B cell (primary cell): Measurements from ENCODE around the gene LEPR. TPM values are rescaled to one million over a fixed set of nuclear protein-coding genes. Genes with fewer than 3 reads are reported as not detected.

Experiments used
- ATAC-seq: fragments of 200-7000 bp; cut with Tn5 transposase; one replicate; pipeline ENCODE4 v1.10.0; 2021; ENCODE audit warnings: low read depth, mild to moderate bottlenecking, moderate number of reproducible peaks, moderate library complexity
- CTCF ChIA-PET: fragments of 350-600 bp; sonication (Branson Sonifier 250); formaldehyde crosslinking; loops from one replicate; lab custom pipeline; 2021; ENCODE audit warnings: antibody characterized with exemption, inconsistent platforms; lab: Charles Lee
- POLR2A ChIA-PET: fragments of 350-600 bp; sonication (Branson Sonifier 250); formaldehyde crosslinking; loops from one replicate; lab custom pipeline; 2021; ENCODE audit warnings: antibody characterized with exemption; lab: Charles Lee
- DNase-seq: peaks from one replicate; pipeline ENCODE4 v3.0.0; 2013
- H2AFZ ChIP-seq: 2 replicates; pipeline ENCODE4 v1.6.1; 2012; ENCODE audit warnings: mild to moderate bottlenecking, low read depth, low read length; ENCODE audit not compliant: insufficient read depth, poor library complexity, severe bottlenecking
- H3K27ac ChIP-seq, 2 donors: 1 replicate in 1 of 2; 2 replicates in 1 of 2; pipeline ENCODE4 v1.5.1; 2012 to 2013; ENCODE audit warnings: low read length in 2 of 2, mild to moderate bottlenecking in 2 of 2, moderate library complexity in 1 of 2
- H3K27me3 ChIP-seq, 4 experiments: fragments of 200-600 bp in 1 of 4; sonication (generic) in 1 of 4; replicated peaks in 1 of 4; 1 replicate in 2 of 4; 2 replicates in 2 of 4; pipeline versions ENCODE4 v1.6.1 to v1.7.0; 2013 to 2016; ENCODE audit warnings: low read length in 3 of 4, mild to moderate bottlenecking in 2 of 4, mixed read lengths in 1 of 4, moderate library complexity in 1 of 4; ENCODE audit not compliant: insufficient read depth in 4 of 4, control insufficient read depth in 3 of 4; ENCODE audit errors: control extremely low read depth in 1 of 4
- H3K36me3 ChIP-seq, 2 experiments: replicated peaks in 1 of 2; 1 replicate in 1 of 2; 2 replicates in 1 of 2; pipeline versions ENCODE4 v1.6.1 to v1.7.1; 2013; ENCODE audit warnings: low read length in 1 of 2; ENCODE audit not compliant: insufficient read depth in 2 of 2, control insufficient read depth in 1 of 2; ENCODE audit errors: control extremely low read depth in 1 of 2, extremely low read depth in 1 of 2
- H3K4me1 ChIP-seq, 2 donors: fragments of 200-600 bp in 1 of 2; sonication (generic) in 1 of 2; 1 replicate in 1 of 2; 2 replicates in 1 of 2; pipeline versions ENCODE4 v1.5.1 to v1.6.1; 2013 to 2017; ENCODE audit warnings: low read length in 2 of 2; ENCODE audit not compliant: control insufficient read depth in 2 of 2, insufficient read depth in 2 of 2
- H3K4me2 ChIP-seq: replicated peaks from 2 replicates; pipeline ENCODE3; 2012; ENCODE audit warnings: mild to moderate bottlenecking, low read depth, low read length; ENCODE audit not compliant: poor library complexity, severe bottlenecking
- H3K4me3 ChIP-seq, 5 experiments: fragments of 200-600 bp in 1 of 5; sonication (generic) in 1 of 5; 1 replicate in 3 of 5; 2 replicates in 2 of 5; pipeline versions ENCODE4 v1.5.1 to v1.7.0; 2011 to 2016; ENCODE audit warnings: low read length in 4 of 5, mild to moderate bottlenecking in 4 of 5, low read depth in 2 of 5, control low read depth in 1 of 5, moderate library complexity in 1 of 5; ENCODE audit not compliant: insufficient read depth in 1 of 5; ENCODE audit errors: control extremely low read depth in 1 of 5, extremely low read depth in 1 of 5
- H3K79me2 ChIP-seq: fragments of 200-600 bp; sonication (generic); one replicate; pipeline ENCODE4 v1.6.0; 2016; ENCODE audit warnings: low read length; ENCODE audit not compliant: control insufficient read depth, insufficient read depth
- H3K9ac ChIP-seq: fragments of 200-600 bp; sonication (generic); 2 replicates; pipeline ENCODE4 v1.6.1; 2017; ENCODE audit warnings: mild to moderate bottlenecking, low read length, moderate library complexity
- H3K9me3 ChIP-seq, 3 donors: one replicate each; pipeline versions ENCODE4 v1.6.1 to v1.7.1; 2013; ENCODE audit warnings: low read length in 2 of 3; ENCODE audit not compliant: control insufficient read depth in 2 of 3, insufficient read depth in 1 of 3; ENCODE audit errors: control extremely low read depth in 1 of 3
- H4K20me1 ChIP-seq: 2 replicates; pipeline ENCODE4 v1.6.0; 2012; ENCODE audit warnings: mild to moderate bottlenecking, low read length; ENCODE audit not compliant: insufficient read depth, control insufficient read depth, poor library complexity, severe bottlenecking
- H3K27ac Mint-ChIP-seq: one replicate; pipeline ENCODE4 v1.8.0; 2021; ENCODE audit warnings: mixed read lengths
- H3K27me3 Mint-ChIP-seq: one replicate; pipeline ENCODE4 v1.8.0; 2021; ENCODE audit warnings: mixed read lengths
- H3K4me1 Mint-ChIP-seq: one replicate; pipeline ENCODE4 v1.8.0; 2021; ENCODE audit warnings: mixed read lengths
- H3K4me3 Mint-ChIP-seq: one replicate; pipeline ENCODE4 v1.8.0; 2021; ENCODE audit warnings: mixed read lengths
- H3K9me3 Mint-ChIP-seq: one replicate; pipeline ENCODE4 v1.8.0; 2022; ENCODE audit warnings: mixed read lengths; ENCODE audit not compliant: insufficient read depth
- CTCF ChIP-seq: fragments of 200-600 bp; IDR thresholded peaks from one replicate; pipeline ENCODE4 v1.8.0; 2022; ENCODE audit warnings: antibody characterized with exemption, mild to moderate bottlenecking
- EZH2 ChIP-seq: IDR thresholded peaks from 2 replicates; pipeline ENCODE4 v1.6.1; 2012; ENCODE audit warnings: borderline replicate concordance, low read depth, mild to moderate bottlenecking, moderate library complexity, low read length; ENCODE audit not compliant: insufficient read depth, poor library complexity, severe bottlenecking
- WGBS: methylation state at CpG from one replicate; pipeline ENCODE4 v1.1.5; 2013; ENCODE audit warnings: missing lambda C conversion rate; ENCODE audit not compliant: insufficient coverage; 5-methylcytosine and 5-hydroxymethylcytosine counted together
- intact Hi-C: fragments of 100-400 bp; cut with micrococcal nuclease; formaldehyde crosslinking; loops from one replicate; pipeline ENCODE4 v1.10.0; 2022
- polyA minus RNA-seq: library from RNA; depleted of rRNA, polyadenylated mRNA; stranded (reverse); fragments of >200 nt; gene quantifications from 2 replicates; pipeline ENCODE4 v1.2.3, GENCODE V29; 2012
- polyA plus RNA-seq: library from polyadenylated mRNA; depleted of rRNA; stranded (reverse); fragments of >200 nt; gene quantifications from 2 replicates; pipeline ENCODE4 v1.2.3, GENCODE V29; 2012
- total RNA-seq, 2 donors: library from RNA; stranded (reverse); fragments of 120-200 nt in 1 of 2; gene quantifications; 1 replicate in 1 of 2; 2 replicates in 1 of 2; pipeline versions ENCODE4 v1.2.3 to v1.2.4, GENCODE V29; 2013 to 2022

The LEPR gene
- total RNA-seq (0.30 and 0.41 TPM in 2 replicates), polyA plus RNA-seq (0.19 and 0.32 TPM in 2 replicates), polyA minus RNA-seq (0.60 and 0.78 TPM in 2 replicates)
- total RNA-seq (2013): 2.7 TPM

GRCh38 chr1:65420590-65421350, at the start of gene LEPR, which contains the start of gene LEPROT:
LEPR (plus strand) TSS chr1:65420668; CDS start chr1:65565566, 144,898 bp downstream.
LEPROT (plus strand) TSS chr1:65420668; CDS start chr1:65420725, 57 bp downstream.
- peak within 1 kb of the TSS; percentile 85 to 97 (median 92) for H3K4me3 ChIP-seq
- no peaks in the 10 kb centered on the region for H3K9me3 ChIP-seq
- peaks cover 2% of the 10 kb centered on the region for H3K79me2 ChIP-seq
- peaks cover 14 to 23% of the 10 kb centered on the region in 2 donors for H3K4me1 ChIP-seq
- peaks cover 16% of the 10 kb centered on the region for H3K4me1 Mint-ChIP-seq
- H3K9ac ChIP-seq: peak within 1 kb of the TSS; percentile 92
- no peaks in the 10 kb centered on the region for H4K20me1 ChIP-seq
- ChIA-PET CTCF (interaction anchor here (1.0 to 2.7 kb wide), 3 partner anchors 8 to 13 kb away, joined by 3 to 15 read pairs (median 3); no protein-coding TSS in a partner anchor), POLR2A (no interaction called here)
- peaks cover 0 to 6% (median 2%) of the 10 kb centered on the region in 4 experiments for H3K27me3 ChIP-seq
- TF ChIP-seq EZH2 (no peak), CTCF (no peak)
- peak within 1 kb of the TSS; percentile 90 for H3K4me2 ChIP-seq
- DNase-seq: no peak
- intact Hi-C loops: loop anchor here (1.0 to 10.0 kb wide), 7 partner anchors 166 to 1898 kb away; partner anchors contain the start of genes EFCAB7, ITGB3BP and SLC35D1
- H3K36me3 ChIP-seq: peaks cover 0 to 4% of the 10 kb centered on the region in 2 experiments
- H3K27ac ChIP-seq: peak within 1 kb of the TSS; percentile 66 to 75
- no peaks in the 10 kb centered on the region for H3K9me3 Mint-ChIP-seq
- no peak within 1 kb of the TSS for H3K27ac Mint-ChIP-seq
- no peak for ATAC-seq
- peaks cover 7% of the 10 kb centered on the region for H3K27me3 Mint-ChIP-seq
- under 1% methylated on average over 60 of the region's 60 CpGs for WGBS
- H3K4me3 Mint-ChIP-seq: no peak within 1 kb of the TSS
- peak within 1 kb of the TSS; percentile 96 for H2AFZ ChIP-seq

- Histone ChIP-seq H3K36me3 (no peaks in the 10 kb centered on the region), H3K27ac (no peak overlapping the region), H2AFZ (no peak overlapping the region), H3K4me1 (no peaks in the 10 kb centered on the region), H4K20me1 (no peaks in the 10 kb centered on the region), H3K9me3 (no peaks in the 10 kb centered on the region), H3K9ac (no peak overlapping the region), H3K4me3 (no peak overlapping the region), H3K27me3 (no peaks in the 10 kb centered on the region), H3K4me2 (no peak overlapping the region), H3K79me2 (no peaks in the 10 kb centered on the region)
- Mint-ChIP-seq H3K4me3 (no peak overlapping the region), H3K27me3 (peaks cover 4% of the 10 kb centered on the region), H3K4me1 (no peaks in the 10 kb centered on the region), H3K9me3 (no peaks in the 10 kb centered on the region), H3K27ac (no peak overlapping the region)
- DNase-seq (no peak), ATAC-seq (no peak)
- 90% methylated on average over 2 of the region's 3 CpGs for WGBS
- TF ChIP-seq EZH2 (no peak), CTCF (no peak)
- CTCF ChIA-PET: no interaction called here
- POLR2A ChIA-PET: no interaction called here
- intact Hi-C loops: no loop called here
Observed at GRCh38 chr1:65371544-65371943, 48.9 kb upstream of the LEPR start.
